Activated CD4-positive, alpha-beta T cell treated with anti-CD3 and anti-CD28 coated beads for 24 hours (primary cell): ENCODE results near the gene ACP1.
"Not testable (repeated sequence)": the region's sequence is repeated elsewhere in the genome, so short reads cannot be mapped to it uniquely, and the experiment has no call there.

Experiments used
- DNase-seq, 2 donors: peaks; one replicate each; pipeline ENCODE4 v3.0.0-alpha.2; 2020; ENCODE audit warnings: low read depth in 2 of 2

ACP1 gene

GRCh38 chr2:310994-311393 lies 46.2 kb downstream of the ACP1 start:
- DNase-seq: no peak

- DNase-seq: no peak
Measured at GRCh38 chr2:313991-314390, 49.2 kb downstream of the ACP1 start.

- no peak for DNase-seq
Measured at GRCh38 chr2:314561-315336, 50.0 kb downstream of the ACP1 start.

GRCh38 chr2:315925-316324 lies 51.2 kb downstream of the ACP1 start:
- not testable (repeated sequence) for DNase-seq

- no peak for DNase-seq
Measured at GRCh38 chr2:316381-316780, 51.6 kb downstream of the ACP1 start.

- DNase-seq: no peak
Measured at GRCh38 chr2:317501-318424, 53.0 kb downstream of the ACP1 start.

- no peak for DNase-seq
Measured at GRCh38 chr2:319059-319600, 54.4 kb downstream of the ACP1 start.

GRCh38 chr2:320561-320960 lies 55.8 kb downstream of the ACP1 start:
- no peak for DNase-seq

- no peak for DNase-seq
Measured at GRCh38 chr2:322326-322725, 57.6 kb downstream of the ACP1 start.

GRCh38 chr2:323035-323434 lies 58.3 kb downstream of the ACP1 start:
- no peak for DNase-seq
